ENCODE measurements around the gene HLA-F.

HLA-F gene

GRCh38 chr6:29759457-29759856 is 36.2 kb downstream of the HLA-F start:
- no peak for DNase-seq (ENCODE audit: low read depth in 2 of 2, low spot score in 1 of 2)

- DNase-seq (ENCODE audit: low read depth in 2 of 2, low spot score in 1 of 2), result no peak
Measured at GRCh38 chr6:29760328-29760727, 37.1 kb downstream of the HLA-F start.

DNA sequence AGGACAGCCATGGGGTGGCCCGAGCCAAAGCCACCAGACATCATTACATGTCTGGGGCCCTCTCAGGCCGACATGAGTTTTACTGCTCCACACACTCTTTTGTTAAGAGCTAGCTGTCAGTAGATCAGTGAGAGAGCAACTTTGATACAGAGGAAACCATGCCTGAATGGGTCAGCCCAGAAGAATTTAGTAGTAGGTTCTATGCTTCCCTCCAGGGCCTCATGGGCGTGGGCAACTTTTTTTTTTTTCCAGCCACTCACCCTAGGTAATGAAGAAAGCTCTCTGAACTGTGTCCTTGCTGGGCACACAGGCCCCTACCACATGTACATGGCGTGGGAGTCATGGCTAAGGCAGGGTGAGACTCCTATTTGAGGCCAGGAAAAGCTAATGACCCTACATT is 38.8 kb downstream of the HLA-F start:
- no peak for DNase-seq (ENCODE audit: low read depth in 2 of 2, low spot score in 1 of 2)

DNA sequence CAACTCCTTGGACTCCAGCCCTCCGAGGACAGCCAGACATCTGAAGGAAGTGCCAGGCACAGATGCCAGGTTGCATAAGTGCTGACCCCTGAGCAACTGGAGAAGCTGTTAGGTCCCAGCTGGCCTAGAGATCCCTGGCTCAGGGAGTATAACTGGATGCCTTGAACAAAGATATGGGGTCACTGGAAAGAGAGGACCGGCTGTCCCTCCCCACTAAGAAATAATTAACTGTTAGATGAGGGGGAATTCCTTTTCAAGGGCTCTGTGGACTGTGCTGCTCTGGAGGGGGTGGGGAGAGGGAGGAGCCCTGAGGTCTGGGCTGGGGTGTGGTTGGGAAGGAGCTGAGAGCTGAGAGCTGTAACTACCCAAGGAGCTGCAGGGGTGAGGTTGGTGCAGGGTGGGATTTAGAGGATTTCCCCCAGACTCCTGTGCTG is 39.6 kb downstream of the HLA-F start:
- no peak for DNase-seq (ENCODE audit: low read depth in 2 of 2, low spot score in 1 of 2)

GRCh38 chr6:29763491-29764289 is 40.5 kb downstream of the HLA-F start:
- DNase-seq (ENCODE audit: low read depth in 2 of 2, low spot score in 1 of 2), result no peak

GRCh38 chr6:29764422-29765196 is 41.4 kb downstream of the HLA-F start:
- no peak for DNase-seq (ENCODE audit: low read depth in 2 of 2, low spot score in 1 of 2)

GRCh38 chr6:29769336-29769735 is 46.1 kb downstream of the HLA-F start:
- no peak for DNase-seq (ENCODE audit: low read depth in 2 of 2, low spot score in 1 of 2)

- no peak for DNase-seq (ENCODE audit: low read depth in 2 of 2, low spot score in 1 of 2)
Measured at GRCh38 chr6:29770306-29770705, 47.1 kb downstream of the HLA-F start.

DNA sequence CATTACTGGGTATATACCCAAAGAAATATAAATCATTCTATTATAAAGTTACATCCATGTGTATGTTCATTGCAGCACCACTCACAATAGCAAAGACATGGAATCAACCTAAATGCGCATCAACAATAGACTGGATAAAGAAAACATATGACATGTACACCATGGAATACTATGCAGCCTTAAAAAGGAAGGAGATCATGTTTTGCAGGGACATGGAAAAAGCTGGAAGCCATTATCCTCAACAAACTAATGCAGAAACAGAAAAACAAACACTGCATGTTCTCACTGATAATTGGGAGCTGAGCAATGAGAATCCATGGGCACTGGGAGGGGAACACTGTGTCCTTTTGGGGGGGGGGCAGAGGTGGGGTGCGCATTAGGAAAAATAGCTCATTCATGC is 53.5 kb downstream of the HLA-F start:
- DNase-seq (ENCODE audit: low read depth in 2 of 2, low spot score in 1 of 2), result no peak

Data from stimulated activated CD8-positive, alpha-beta memory T cell treated with anti-CD3 and anti-CD28 coated beads, Interleukin-4, amount 100 ng/mL, for 4 hours (primary cell).